GM06990 (cell line): ENCODE data around the gene TNRC18.
"Not testable (repeated sequence)": the region's sequence is repeated elsewhere in the genome, so short reads cannot be mapped to it uniquely, and the experiment has no call there.

Source experiments
- DNase-seq: peaks from one replicate; pipeline ENCODE4 v3.0.0-alpha.2; 2011; ENCODE audit not compliant: insufficient read length; ENCODE audit errors: extremely low read depth
- H3K27me3 ChIP-seq: replicated peaks from 2 replicates; pipeline ENCODE4 v1.6.0; 2011; ENCODE audit warnings: low read length; ENCODE audit not compliant: control insufficient read depth, insufficient read depth
- H3K36me3 ChIP-seq: 2 replicates; pipeline ENCODE4 v1.5.1; 2011; ENCODE audit warnings: low read length; ENCODE audit not compliant: control insufficient read depth, insufficient read depth
- H3K4me3 ChIP-seq: replicated peaks from 2 replicates; pipeline ENCODE4 v1.5.1; 2011; ENCODE audit warnings: low read depth, mild to moderate bottlenecking, control low read depth, low read length
- TF ChIP-seq, protein P1 (sequence below): IDR thresholded peaks from 2 replicates; pipeline ENCODE4 v1.5.1; 2011; ENCODE audit warnings: low read length, control low read depth, mild to moderate bottlenecking, inconsistent platforms; ENCODE audit not compliant: insufficient read depth, poor library complexity, severe bottlenecking

TNRC18 gene

DNA sequence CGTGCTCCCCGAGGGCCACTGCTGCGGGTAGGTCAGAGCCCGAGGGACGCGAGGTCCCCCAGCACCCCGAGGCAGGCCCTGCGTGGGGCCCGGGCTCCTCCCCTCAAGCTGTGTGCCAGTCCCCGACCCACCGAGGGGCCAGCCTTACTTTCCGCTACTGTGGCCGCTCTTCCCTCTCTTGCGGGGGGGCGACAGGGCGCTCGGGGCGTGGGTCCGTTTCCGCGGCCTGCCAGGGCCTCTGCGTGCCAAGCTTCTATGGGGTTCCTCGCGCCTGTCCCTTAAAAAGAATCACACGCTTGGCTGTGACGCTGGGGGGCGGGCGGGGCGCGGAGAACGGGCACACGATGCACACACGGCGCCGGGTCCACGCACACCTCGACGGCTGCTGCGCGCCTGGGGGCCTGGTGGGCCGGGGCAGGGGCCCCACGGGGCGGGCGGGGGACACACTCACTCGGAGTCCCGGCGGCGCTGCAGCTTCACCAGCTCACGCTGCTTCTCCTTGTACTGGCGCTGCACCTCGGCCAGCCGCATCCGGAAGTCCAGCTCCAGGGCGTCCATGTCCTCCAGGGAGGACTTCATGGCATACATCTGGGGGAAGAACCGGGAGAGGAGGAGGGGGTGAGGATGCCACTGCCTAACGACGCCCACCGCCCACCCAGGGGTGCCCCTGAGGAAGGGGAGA, 62.0 kb downstream of the TNRC18 start:
- DNase-seq, result no peak

DNA sequence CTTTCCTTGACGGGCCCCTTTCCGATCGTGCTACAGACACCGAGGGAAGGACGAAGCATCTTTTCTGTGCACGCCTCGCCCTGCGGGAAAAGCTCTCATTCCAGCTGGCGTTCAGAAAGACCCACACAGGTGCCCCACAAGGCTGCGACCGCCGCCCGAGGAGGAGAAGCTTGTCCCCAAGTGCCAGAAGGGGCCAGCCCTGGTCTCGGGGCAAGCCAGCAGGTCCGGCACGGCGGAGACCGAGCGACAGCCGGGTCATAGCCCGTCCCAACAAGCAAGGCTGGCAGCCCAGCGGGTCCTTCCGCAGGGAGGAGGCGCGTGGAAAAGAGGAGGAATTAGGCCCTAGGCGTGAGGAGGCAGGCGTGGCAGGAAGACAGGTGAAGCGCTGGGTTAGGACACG, 62.7 kb downstream of the TNRC18 start:
- no peak overlapping the region for H3K4me3 ChIP-seq
- DNase-seq, result no peak
- peaks cover 33% of the 10 kb centered on the region for H3K36me3 ChIP-seq
- TF ChIP-seq, protein P1, sequence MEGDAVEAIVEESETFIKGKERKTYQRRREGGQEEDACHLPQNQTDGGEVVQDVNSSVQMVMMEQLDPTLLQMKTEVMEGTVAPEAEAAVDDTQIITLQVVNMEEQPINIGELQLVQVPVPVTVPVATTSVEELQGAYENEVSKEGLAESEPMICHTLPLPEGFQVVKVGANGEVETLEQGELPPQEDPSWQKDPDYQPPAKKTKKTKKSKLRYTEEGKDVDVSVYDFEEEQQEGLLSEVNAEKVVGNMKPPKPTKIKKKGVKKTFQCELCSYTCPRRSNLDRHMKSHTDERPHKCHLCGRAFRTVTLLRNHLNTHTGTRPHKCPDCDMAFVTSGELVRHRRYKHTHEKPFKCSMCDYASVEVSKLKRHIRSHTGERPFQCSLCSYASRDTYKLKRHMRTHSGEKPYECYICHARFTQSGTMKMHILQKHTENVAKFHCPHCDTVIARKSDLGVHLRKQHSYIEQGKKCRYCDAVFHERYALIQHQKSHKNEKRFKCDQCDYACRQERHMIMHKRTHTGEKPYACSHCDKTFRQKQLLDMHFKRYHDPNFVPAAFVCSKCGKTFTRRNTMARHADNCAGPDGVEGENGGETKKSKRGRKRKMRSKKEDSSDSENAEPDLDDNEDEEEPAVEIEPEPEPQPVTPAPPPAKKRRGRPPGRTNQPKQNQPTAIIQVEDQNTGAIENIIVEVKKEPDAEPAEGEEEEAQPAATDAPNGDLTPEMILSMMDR, result no peak
- H3K27me3 ChIP-seq, result no peaks in the 10 kb centered on the region

More for the DNA sequence above, 62.0 kb downstream of the TNRC18 start:
- H3K4me3 ChIP-seq, result no peak overlapping the region
- peaks cover 30% of the 10 kb centered on the region for H3K36me3 ChIP-seq
- no peaks in the 10 kb centered on the region for H3K27me3 ChIP-seq
- TF ChIP-seq, protein P1, result no peak

DNA sequence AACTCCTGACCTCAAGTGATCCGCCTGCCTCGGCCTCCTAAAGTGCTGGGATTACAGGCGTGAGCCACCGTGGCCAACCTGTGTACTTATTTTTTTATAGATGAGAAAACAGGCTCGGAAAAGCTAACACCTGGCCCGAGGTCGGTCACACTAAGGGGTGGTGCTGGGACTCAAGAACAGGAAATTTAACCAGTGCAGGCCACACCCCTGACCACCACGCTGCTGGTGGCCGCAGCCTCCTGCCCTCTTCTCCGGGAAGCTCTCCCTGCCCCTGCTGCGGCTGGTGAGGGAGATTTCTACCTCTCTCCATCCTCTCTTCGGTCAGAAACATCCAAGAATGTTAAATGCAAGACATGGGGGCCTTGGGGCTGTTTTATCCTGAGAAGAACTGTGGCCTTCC, 63.2 kb downstream of the TNRC18 start:
- Histone ChIP-seq H3K27me3 (no peaks in the 10 kb centered on the region), H3K4me3 (no peak overlapping the region), H3K36me3 (peaks cover 33% of the 10 kb centered on the region)
- no peak for DNase-seq
- TF ChIP-seq, protein P1, result no peak

GRCh38 chr7:5360021-5360420, 63.6 kb downstream of the TNRC18 start:
- peaks cover 33% of the 10 kb centered on the region for H3K36me3 ChIP-seq
- H3K4me3 ChIP-seq, DNase-seq, H3K27me3 ChIP-seq: not testable (repeated sequence)

DNA sequence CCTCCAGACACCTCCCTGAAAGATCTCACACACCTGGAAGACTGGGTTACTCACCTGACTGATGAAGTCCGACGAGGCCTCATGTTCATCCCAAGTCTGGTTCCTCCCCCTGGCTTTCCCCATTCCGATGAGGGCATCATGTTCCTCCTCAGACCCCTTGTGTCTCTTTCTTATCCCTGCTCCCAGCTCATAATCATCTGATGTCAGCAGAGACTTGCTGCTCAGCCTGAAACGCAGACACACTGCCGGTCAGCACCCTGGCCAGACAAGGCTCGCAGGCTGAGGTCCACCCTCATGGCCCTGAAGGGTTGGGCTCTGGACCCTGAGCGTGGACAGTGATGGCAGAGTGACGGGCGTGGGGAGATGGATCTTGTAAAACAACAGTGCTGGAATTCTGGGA, 64.3 kb downstream of the TNRC18 start:
- peaks cover 33% of the 10 kb centered on the region for H3K36me3 ChIP-seq
- H3K4me3 ChIP-seq, result no peak overlapping the region
- no peak for DNase-seq
- TF ChIP-seq, protein P1, result no peak
- no peaks in the 10 kb centered on the region for H3K27me3 ChIP-seq

DNA sequence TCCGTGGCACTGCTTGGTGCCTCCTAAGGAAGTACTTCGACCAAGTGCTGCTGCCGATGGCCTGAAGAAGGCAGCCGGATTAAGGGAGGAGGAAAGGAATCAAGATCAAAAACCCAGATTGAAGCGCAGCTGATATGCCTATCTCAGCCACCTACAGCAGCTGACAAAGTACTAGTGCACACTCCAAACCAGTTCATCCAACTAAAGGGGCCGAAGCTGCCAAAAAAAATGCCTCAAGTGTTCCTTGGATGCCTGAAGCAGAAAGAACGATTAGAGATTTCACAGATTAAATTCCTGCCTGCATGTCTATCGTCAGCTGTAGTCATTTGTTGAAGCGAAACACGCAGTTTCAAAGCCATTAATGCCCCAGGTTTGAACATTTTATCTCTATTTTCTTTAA, 65.7 kb downstream of the TNRC18 start:
- Histone ChIP-seq H3K27me3 (no peaks in the 10 kb centered on the region), H3K4me3 (no peak overlapping the region), H3K36me3 (peaks cover 35% of the 10 kb centered on the region)
- TF ChIP-seq, protein P1, result no peak
- DNase-seq, result no peak
